Adrenal gland (tissue), 12 donors: ENCODE data around the gene TBXA2R. TPM values are rescaled to one million over a fixed set of nuclear protein-coding genes. Genes with fewer than 3 reads are reported as not detected.

Experiments
- DNase-seq, 7 donors: peaks; one replicate each; pipeline ENCODE4 v3.0.0-alpha.2; 2019 to 2020
- H3K27ac ChIP-seq, 5 donors: fragments of 200-600 bp; sonication (generic) in 4 of 5; 1 replicate in 3 of 5; 2 replicates in 2 of 5; pipeline versions ENCODE4 v1.5.1 to v1.8.0; 2016 to 2020; ENCODE audit warnings: mild to moderate bottlenecking in 1 of 5
- H3K27me3 ChIP-seq: fragments of 200-600 bp; 2 replicates; pipeline ENCODE4 v1.8.0; 2021
- H3K36me3 ChIP-seq, 2 donors: fragments of 200-600 bp; replicated peaks in 1 of 2; 1 replicate in 1 of 2; 2 replicates in 1 of 2; pipeline versions ENCODE4 v1.5.1 to v1.8.0; 2018 to 2022
- H3K4me1 ChIP-seq, 2 donors: fragments of 200-600 bp; replicated peaks in 1 of 2; 1 replicate in 1 of 2; 2 replicates in 1 of 2; pipeline versions ENCODE4 v1.5.1 to v1.8.0; 2018 to 2021
- H3K4me3 ChIP-seq, 4 donors: fragments of 200-600 bp; sonication (generic) in 3 of 4; one replicate each; pipeline ENCODE4 v1.5.1; 2016 to 2018
- H3K9me3 ChIP-seq, 3 donors: fragments of 200-600 bp; sonication (generic) in 1 of 3; replicated peaks in 1 of 3; 1 replicate in 2 of 3; 2 replicates in 1 of 3; pipeline versions ENCODE4 v1.5.1 to v1.8.0; 2016 to 2021
- CTCF ChIP-seq, 6 experiments: fragments of 450-650 bp in 4 of 6; fragments of 200-600 bp in 2 of 6; sonication (generic) in 1 of 6; IDR thresholded peaks; 1 replicate in 5 of 6; 2 replicates in 1 of 6; pipeline versions ENCODE4 v1.5.1 to v1.8.0; 2016 to 2021; ENCODE audit warnings: antibody characterized with exemption in 6 of 6, mild to moderate bottlenecking in 2 of 6, moderate library complexity in 1 of 6
- POLR2A ChIP-seq, 2 donors: fragments of 450-650 bp; IDR thresholded peaks; one replicate each; pipeline ENCODE4 v1.6.1; 2017; ENCODE audit warnings: antibody characterized with exemption in 2 of 2, mild to moderate bottlenecking in 2 of 2, moderate library complexity in 1 of 2
- WGBS, 4 donors: extraction: QIAGEN DNeasy Blood & Tissue Kit in 2 of 4; methylation state at CpG; one replicate each; pipeline versions ENCODE4 v1.1.5 to v1.1.7; 2013 to 2017; 5-methylcytosine and 5-hydroxymethylcytosine counted together
- intact Hi-C, 2 donors: fragments of 100-400 bp; cut with DNase I; formaldehyde crosslinking; loops; one replicate each; pipeline versions ENCODE4 v1.14.1 to v1.15.0; 2022 to 2023
- polyA plus RNA-seq, 3 donors: library from polyadenylated mRNA; stranded (reverse); fragments of 200-250 nt in 2 of 3; fragments of 350-450 nt in 1 of 3; fragmentation: Illumina TruSeq in 1 of 3; extraction: RNeasy Lipid Tissue Mini Kit (QIAGEN cat#74804) in 1 of 3; gene quantifications; one replicate each; pipeline ENCODE4 v1.2.3, GENCODE V29; 2013 to 2014
- total RNA-seq, 9 donors: library from RNA; depleted of rRNA in 4 of 9; stranded (reverse); fragments of >200 nt in 4 of 9; fragments of 120-200 nt in 1 of 9; fragmentation: NEBNext Ultra II Directional in 1 of 9; extraction: Animal tissue kit (Norgen Biotek cat#: 25700) in 1 of 9; gene quantifications; one replicate each; pipeline versions ENCODE4 v1.1.0 to v1.2.4, GENCODE V29; 2013 to 2023
- donor health status: healthy with polysubstance abuse.
- donor health status: Bipolar disorder and iron deficiency.
- donor health status: DM: yes; HTN: yes; CAD: no.
- donor health status: DM: no; HTN: no; CAD: no.
- donor health status: DM: no; HTN: no; CAD: no.
- donor health status: DM: yes; HTN: yes; CAD: no.

The TBXA2R gene
- total and polyA plus RNA-seq, 12 donors, result 4.7 to 25.5 (median 12.4) TPM

- no peak overlapping the region for H3K4me3 ChIP-seq
- WGBS, 4 donors, result 92 to 96% (median 95%) methylated on average over 14 to 28 of the region's 28 CpGs
- no peaks in the 10 kb centered on the region for H3K4me1 ChIP-seq
- H3K36me3 ChIP-seq, result peaks cover 0 to 35% of the 10 kb centered on the region in 2 donors
- TF ChIP-seq POLR2A (IDR thresholded peaks at IDR 0.05) (no peak), CTCF (IDR thresholded peaks at IDR 0.05) (no peak)
- H3K27ac ChIP-seq, result no peak overlapping the region
- no peaks in the 10 kb centered on the region for H3K27me3 ChIP-seq
- no peaks in the 10 kb centered on the region for H3K9me3 ChIP-seq
- intact Hi-C loops, result no loop called here
- DNase-seq, result no peak
These were observed 37.1 kb upstream of the TBXA2R start for GRCh38 chr19:3643674-3644313.

- 89 to 92% (median 90%) methylated on average over 31 to 36 of the region's 36 CpGs for WGBS, 4 donors
- peaks cover 0 to 42% of the 10 kb centered on the region in 2 donors for H3K36me3 ChIP-seq
- TF ChIP-seq CTCF (IDR thresholded peaks at IDR 0.05), result no peak
- no peak for TF ChIP-seq POLR2A (IDR thresholded peaks at IDR 0.05)
These were observed 36.5 kb upstream of the TBXA2R start for GRCh38 chr19:3642987-3643673.

GRCh38 chr19:3642296-3642695 lies 35.6 kb upstream of the TBXA2R start:
- no peaks in the 10 kb centered on the region for H3K27me3 ChIP-seq
- 91 to 95% (median 94%) methylated on average over 16 to 17 of the region's 17 CpGs for WGBS, 4 donors
- TF ChIP-seq CTCF (IDR thresholded peaks at IDR 0.05) (no peak), POLR2A (IDR thresholded peaks at IDR 0.05) (no peak)
- no peaks in the 10 kb centered on the region for H3K4me1 ChIP-seq
- H3K9me3 ChIP-seq, result no peaks in the 10 kb centered on the region
- H3K4me3 ChIP-seq, result no peak overlapping the region
- DNase-seq, result no peak
- intact Hi-C loops, result no loop called here
- no peak overlapping the region for H3K27ac ChIP-seq
- peaks cover 0 to 47% of the 10 kb centered on the region in 2 donors for H3K36me3 ChIP-seq

More at GRCh38 chr19:3642987-3643673, 36.5 kb upstream of the TBXA2R start:
- no peak for DNase-seq
- no peaks in the 10 kb centered on the region for H3K9me3 ChIP-seq
- H3K27me3 ChIP-seq, result no peaks in the 10 kb centered on the region
- no peak overlapping the region for H3K4me3 ChIP-seq
- H3K4me1 ChIP-seq, result no peaks in the 10 kb centered on the region
- no peak overlapping the region for H3K27ac ChIP-seq
- intact Hi-C loops, result no loop called here

GRCh38 chr19:3641515-3642269 lies 35.0 kb upstream of the TBXA2R start:
- H3K9me3 ChIP-seq, result no peaks in the 10 kb centered on the region
- H3K27me3 ChIP-seq, result no peaks in the 10 kb centered on the region
- peaks cover 0 to 47% of the 10 kb centered on the region in 2 donors for H3K36me3 ChIP-seq
- no peak overlapping the region for H3K27ac ChIP-seq
- intact Hi-C loops, result no loop called here
- 94 to 97% (median 95%) methylated on average over 18 to 28 of the region's 28 CpGs for WGBS, 4 donors
- no peak for TF ChIP-seq CTCF (IDR thresholded peaks at IDR 0.05)
- TF ChIP-seq POLR2A (IDR thresholded peaks at IDR 0.05), result no peak
- no peak overlapping the region for H3K4me3 ChIP-seq
- no peaks in the 10 kb centered on the region for H3K4me1 ChIP-seq
- DNase-seq, result no peak
